Activated CD4-positive, alpha-beta T cell treated with anti-CD3 and anti-CD28 coated beads, Interleukin-2, amount 50 U/mL, for 24 hours (primary cell): ENCODE results near the gene MYO5A.
"Not testable (repeated sequence)": the region's sequence is repeated elsewhere in the genome, so short reads cannot be mapped to it uniquely, and the experiment has no call there.

Experiments used
- DNase-seq, 2 donors: peaks; one replicate each; pipeline ENCODE4 v3.0.0-alpha.2; 2020; ENCODE audit warnings: low read depth in 1 of 2, low spot score in 1 of 2

Gene MYO5A

GRCh38 chr15:52528564-52529340 lies at the start of gene MYO5A:
MYO5A (minus strand) TSS chr15:52528880; CDS start chr15:52528806, 74 bp downstream.
- DNase-seq: peak; percentile 64 to 66

- no peak for DNase-seq
Observed at GRCh38 chr15:52576692-52577091, 48.0 kb upstream of the MYO5A start.

GRCh38 chr15:52575573-52575972 lies 46.9 kb upstream of the MYO5A start:
- DNase-seq: not testable (repeated sequence)

GRCh38 chr15:52575072-52575471 lies 46.4 kb upstream of the MYO5A start:
- no peak for DNase-seq

- DNase-seq: not testable (repeated sequence)
Observed at GRCh38 chr15:52574623-52575022, 45.9 kb upstream of the MYO5A start.

GRCh38 chr15:52568601-52569585 lies 40.2 kb upstream of the MYO5A start, which contains the start of gene ARPP19:
ARPP19 (minus strand) TSS chr15:52569030; CDS start chr15:52568892, 138 bp downstream.
- peak; percentile 65 to 76 for DNase-seq

- peak; percentile 24 to 25 for DNase-seq
Observed at GRCh38 chr15:52567871-52568600, 39.4 kb upstream of the MYO5A start.

- no peak for DNase-seq
Observed at GRCh38 chr15:52566889-52567288, 38.2 kb upstream of the MYO5A start.

GRCh38 chr15:52565417-52566358 lies 37.0 kb upstream of the MYO5A start:
- not testable (repeated sequence) for DNase-seq

GRCh38 chr15:52563501-52564060 lies 34.9 kb upstream of the MYO5A start:
- DNase-seq: no peak

GRCh38 chr15:52559575-52559974 lies 30.9 kb upstream of the MYO5A start:
- DNase-seq: peak; percentile 13 to 30

- DNase-seq: no peak
Observed at GRCh38 chr15:52559022-52559421, 30.3 kb upstream of the MYO5A start.

GRCh38 chr15:52558196-52558595 lies 29.5 kb upstream of the MYO5A start:
- DNase-seq: peak; percentile 4 to 60

- no peak for DNase-seq
Observed at GRCh38 chr15:52557274-52557641, 28.6 kb upstream of the MYO5A start.

GRCh38 chr15:52556524-52557273 lies 28.0 kb upstream of the MYO5A start:
- no peak for DNase-seq

- DNase-seq: no peak
Observed at GRCh38 chr15:52552303-52552702, 23.6 kb upstream of the MYO5A start.

- DNase-seq: no peak
Observed at GRCh38 chr15:52551762-52552161, 23.1 kb upstream of the MYO5A start.

GRCh38 chr15:52551186-52551585 lies 22.5 kb upstream of the MYO5A start:
- not testable (repeated sequence) for DNase-seq
